ENCODE results near the gene BRAP. TPM values are rescaled to one million over a fixed set of nuclear protein-coding genes. Genes with fewer than 3 reads are reported as not detected.
"Not testable (repeated sequence)": the region's sequence is repeated elsewhere in the genome, so short reads cannot be mapped to it uniquely, and the experiment has no call there.

Gene BRAP
- total RNA-seq, result 10 to 100 TPM; 20.6 to 22.3 TPM

- Mint-ChIP-seq H3K9me3 (no peaks in the 10 kb centered on the region), H3K4me3 (peak within 1 kb of the TSS; percentile 95), H3K36me3 (peaks cover 14% of the 10 kb centered on the region), H3K27me3 (no peaks in the 10 kb centered on the region), H3K4me1 (ENCODE audit: low read depth in 2 of 2) (peaks cover 24 to 26% of the 10 kb centered on the region in 2 donors), H3K27ac (peak within 1 kb of the TSS; percentile 87 to 97)
- DNase-seq (ENCODE audit: low spot score), result peak; percentile 97
- ATAC-seq, result peak; percentile 98
Observed at GRCh38 chr12:111685811-111686573, at the start of gene BRAP, which contains the start of gene ACAD10. BRAP (minus strand) TSS chr12:111685956; CDS start chr12:111685792, 164 bp downstream. ACAD10 (plus strand) TSS chr12:111686053; CDS start chr12:111692710, 6,657 bp downstream.

GRCh38 chr12:111733340-111733915, 47.7 kb upstream of the BRAP start:
- Mint-ChIP-seq H3K27me3 (no peaks in the 10 kb centered on the region), H3K9me3 (no peaks in the 10 kb centered on the region), H3K27ac (no peak overlapping the region), H3K4me3 (no peak overlapping the region), H3K4me1 (ENCODE audit: low read depth in 2 of 2) (no peaks in the 10 kb centered on the region), H3K36me3 (peaks cover 6% of the 10 kb centered on the region)
- DNase-seq (ENCODE audit: low spot score), result no peak
- no peak for ATAC-seq

GRCh38 chr12:111732786-111733185, 47.0 kb upstream of the BRAP start:
- no peak overlapping the region for H3K4me3 Mint-ChIP-seq
- peaks cover 5% of the 10 kb centered on the region for H3K36me3 Mint-ChIP-seq
- H3K27me3 Mint-ChIP-seq, result no peaks in the 10 kb centered on the region
- DNase-seq (ENCODE audit: low spot score) (no peak), ATAC-seq (no peak)
- H3K4me1 Mint-ChIP-seq (ENCODE audit: low read depth in 2 of 2), result no peaks in the 10 kb centered on the region
- H3K27ac Mint-ChIP-seq, result no peak overlapping the region
- H3K9me3 Mint-ChIP-seq, result no peaks in the 10 kb centered on the region

- Mint-ChIP-seq H3K4me3 (no peak overlapping the region), H3K9me3 (no peaks in the 10 kb centered on the region), H3K36me3 (no peaks in the 10 kb centered on the region), H3K4me1 (ENCODE audit: low read depth in 2 of 2) (no peaks in the 10 kb centered on the region), H3K27ac (no peak overlapping the region), H3K27me3 (no peaks in the 10 kb centered on the region)
- ATAC-seq (no peak), DNase-seq (ENCODE audit: low spot score) (no peak)
Observed at GRCh38 chr12:111730420-111730819, 44.7 kb upstream of the BRAP start.

- Mint-ChIP-seq H3K4me1 (ENCODE audit: low read depth in 2 of 2) (no peaks in the 10 kb centered on the region), H3K36me3 (no peaks in the 10 kb centered on the region), H3K9me3 (no peaks in the 10 kb centered on the region), H3K27me3 (no peaks in the 10 kb centered on the region), H3K27ac (no peak overlapping the region), H3K4me3 (no peak overlapping the region)
- ATAC-seq (no peak), DNase-seq (ENCODE audit: low spot score) (no peak)
Observed at GRCh38 chr12:111728795-111729194, 43.0 kb upstream of the BRAP start.

- H3K9me3 Mint-ChIP-seq; H3K36me3 Mint-ChIP-seq; H3K27ac Mint-ChIP-seq; ATAC-seq; H3K4me3 Mint-ChIP-seq; DNase-seq (ENCODE audit: low spot score); H3K4me1 Mint-ChIP-seq (ENCODE audit: low read depth in 2 of 2); H3K27me3 Mint-ChIP-seq: not testable (repeated sequence)
Observed at GRCh38 chr12:111723646-111724360, 38.0 kb upstream of the BRAP start.

- Mint-ChIP-seq H3K4me3 (no peak overlapping the region), H3K9me3 (no peaks in the 10 kb centered on the region), H3K27me3 (no peaks in the 10 kb centered on the region), H3K4me1 (ENCODE audit: low read depth in 2 of 2) (no peaks in the 10 kb centered on the region), H3K36me3 (no peaks in the 10 kb centered on the region), H3K27ac (no peak overlapping the region)
- no peak for ATAC-seq
- no peak for DNase-seq (ENCODE audit: low spot score)
Observed at GRCh38 chr12:111720457-111720856, 34.7 kb upstream of the BRAP start.

- not testable (repeated sequence) for H3K36me3 Mint-ChIP-seq; H3K27ac Mint-ChIP-seq; ATAC-seq; DNase-seq (ENCODE audit: low spot score); H3K4me3 Mint-ChIP-seq; H3K9me3 Mint-ChIP-seq; H3K27me3 Mint-ChIP-seq; H3K4me1 Mint-ChIP-seq (ENCODE audit: low read depth in 2 of 2)
Observed at GRCh38 chr12:111719316-111719715, 33.6 kb upstream of the BRAP start.

- no peak for DNase-seq (ENCODE audit: low spot score)
- no peak overlapping the region for H3K27ac Mint-ChIP-seq
- H3K27me3 Mint-ChIP-seq, result no peaks in the 10 kb centered on the region
- no peak for ATAC-seq
- H3K4me3 Mint-ChIP-seq, result no peak overlapping the region
- H3K9me3 Mint-ChIP-seq, result no peaks in the 10 kb centered on the region
- H3K36me3 Mint-ChIP-seq, result no peaks in the 10 kb centered on the region
- H3K4me1 Mint-ChIP-seq (ENCODE audit: low read depth in 2 of 2), result no peaks in the 10 kb centered on the region
Observed at GRCh38 chr12:111715279-111715678, 29.5 kb upstream of the BRAP start.

- Mint-ChIP-seq H3K36me3 (no peaks in the 10 kb centered on the region), H3K9me3 (no peaks in the 10 kb centered on the region), H3K4me1 (ENCODE audit: low read depth in 2 of 2) (no peaks in the 10 kb centered on the region), H3K27ac (no peak overlapping the region), H3K4me3 (no peak overlapping the region), H3K27me3 (no peaks in the 10 kb centered on the region)
- no peak for DNase-seq (ENCODE audit: low spot score)
- ATAC-seq, result no peak
Observed at GRCh38 chr12:111706145-111706544, 20.4 kb upstream of the BRAP start.

- Mint-ChIP-seq H3K4me3 (no peak overlapping the region), H3K27me3 (no peaks in the 10 kb centered on the region), H3K36me3 (no peaks in the 10 kb centered on the region), H3K27ac (no peak overlapping the region), H3K4me1 (ENCODE audit: low read depth in 2 of 2) (no peaks in the 10 kb centered on the region), H3K9me3 (no peaks in the 10 kb centered on the region)
- ATAC-seq (no peak), DNase-seq (ENCODE audit: low spot score) (no peak)
Observed at GRCh38 chr12:111705672-111706071, 19.9 kb upstream of the BRAP start.

GRCh38 chr12:111699962-111700361, 14.2 kb upstream of the BRAP start:
- no peak overlapping the region for H3K4me3 Mint-ChIP-seq
- ATAC-seq (no peak), DNase-seq (ENCODE audit: low spot score) (no peak)
- no peaks in the 10 kb centered on the region for H3K9me3 Mint-ChIP-seq
- H3K27ac Mint-ChIP-seq, result no peak overlapping the region
- no peaks in the 10 kb centered on the region for H3K27me3 Mint-ChIP-seq
- H3K4me1 Mint-ChIP-seq (ENCODE audit: low read depth in 2 of 2), result no peaks in the 10 kb centered on the region
- H3K36me3 Mint-ChIP-seq, result no peaks in the 10 kb centered on the region

GRCh38 chr12:111693818-111694217, 8.1 kb upstream of the BRAP start:
- Mint-ChIP-seq H3K4me3 (no peak overlapping the region), H3K9me3 (no peaks in the 10 kb centered on the region), H3K27ac (no peak overlapping the region), H3K4me1 (ENCODE audit: low read depth in 2 of 2) (peaks cover 0 to 4% of the 10 kb centered on the region in 2 donors), H3K27me3 (no peaks in the 10 kb centered on the region), H3K36me3 (peaks cover 6% of the 10 kb centered on the region)
- no peak for ATAC-seq
- no peak for DNase-seq (ENCODE audit: low spot score)

GRCh38 chr12:111692575-111693210, 6.9 kb upstream of the BRAP start:
- H3K27ac Mint-ChIP-seq, result no peak overlapping the region
- H3K4me1 Mint-ChIP-seq (ENCODE audit: low read depth in 2 of 2), result peaks cover 0 to 4% of the 10 kb centered on the region in 2 donors
- peaks cover 6% of the 10 kb centered on the region for H3K36me3 Mint-ChIP-seq

More at GRCh38 chr12:111692575-111693210, 6.9 kb upstream of the BRAP start:
- Mint-ChIP-seq H3K4me3 (no peak overlapping the region), H3K27me3 (no peaks in the 10 kb centered on the region), H3K9me3 (no peaks in the 10 kb centered on the region)
- DNase-seq (ENCODE audit: low spot score) (no peak), ATAC-seq (no peak)

All from natural killer cell treated with Interleukin-12 subunit alpha and Interleukin-12 subunit beta and Interleukin-15 and Interleukin-18, amount 100 ng/mL, for 72 hours (primary cell).